ENCODE data around the gene FKBP2.

GRCh38 chr11:64266339-64266738 lies 25.4 kb downstream of the FKBP2 start:
- TF ChIP-seq, protein P1, sequence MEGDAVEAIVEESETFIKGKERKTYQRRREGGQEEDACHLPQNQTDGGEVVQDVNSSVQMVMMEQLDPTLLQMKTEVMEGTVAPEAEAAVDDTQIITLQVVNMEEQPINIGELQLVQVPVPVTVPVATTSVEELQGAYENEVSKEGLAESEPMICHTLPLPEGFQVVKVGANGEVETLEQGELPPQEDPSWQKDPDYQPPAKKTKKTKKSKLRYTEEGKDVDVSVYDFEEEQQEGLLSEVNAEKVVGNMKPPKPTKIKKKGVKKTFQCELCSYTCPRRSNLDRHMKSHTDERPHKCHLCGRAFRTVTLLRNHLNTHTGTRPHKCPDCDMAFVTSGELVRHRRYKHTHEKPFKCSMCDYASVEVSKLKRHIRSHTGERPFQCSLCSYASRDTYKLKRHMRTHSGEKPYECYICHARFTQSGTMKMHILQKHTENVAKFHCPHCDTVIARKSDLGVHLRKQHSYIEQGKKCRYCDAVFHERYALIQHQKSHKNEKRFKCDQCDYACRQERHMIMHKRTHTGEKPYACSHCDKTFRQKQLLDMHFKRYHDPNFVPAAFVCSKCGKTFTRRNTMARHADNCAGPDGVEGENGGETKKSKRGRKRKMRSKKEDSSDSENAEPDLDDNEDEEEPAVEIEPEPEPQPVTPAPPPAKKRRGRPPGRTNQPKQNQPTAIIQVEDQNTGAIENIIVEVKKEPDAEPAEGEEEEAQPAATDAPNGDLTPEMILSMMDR (conservative IDR thresholded peaks at IDR 0.05) = no peak
- no peak for TF ChIP-seq EZH2 (IDR thresholded peaks at IDR 0.05; ENCODE audit: low read depth)
